Prostate gland (tissue), 2 donors: ENCODE results near the gene NANOS1.

ENCODE experiments used
- POLR2AphosphoS5 ChIP-seq: sonication (generic); formaldehyde crosslinking; IDR thresholded peaks from one replicate; pipeline ENCODE4 v1.6.1; 2017; ENCODE audit warnings: antibody characterized with exemption
- TF ChIP-seq, protein P1 (sequence below), 4 experiments: fragments of 200-600 bp in 2 of 4; fragments of 450-650 bp in 2 of 4; sonication (generic) in 2 of 4; IDR thresholded peaks; 1 replicate in 3 of 4; 2 replicates in 1 of 4; pipeline ENCODE4 v1.5.1; 2016 to 2019; ENCODE audit warnings: antibody characterized with exemption in 4 of 4, mild to moderate bottlenecking in 2 of 4, moderate library complexity in 2 of 4

DNA sequence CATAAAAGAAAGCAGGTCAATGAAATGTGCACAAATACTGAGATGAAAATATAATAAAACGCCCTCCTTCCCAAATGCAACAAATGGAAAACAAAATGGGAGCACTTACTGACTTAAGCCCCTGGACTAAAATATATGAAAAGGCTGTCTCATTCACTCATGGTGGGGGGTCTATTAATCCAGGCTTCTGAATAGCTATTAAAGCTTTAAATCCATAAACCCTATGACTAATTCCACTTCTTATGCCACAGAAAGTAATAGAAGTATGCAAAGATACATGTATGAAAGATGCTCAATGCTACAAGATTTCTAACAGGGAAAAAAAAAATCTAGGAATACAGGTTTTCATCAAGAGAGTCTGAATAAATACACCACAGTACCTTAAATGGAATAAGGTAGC, 30.6 kb downstream of the NANOS1 start:
- TF ChIP-seq, protein P1, sequence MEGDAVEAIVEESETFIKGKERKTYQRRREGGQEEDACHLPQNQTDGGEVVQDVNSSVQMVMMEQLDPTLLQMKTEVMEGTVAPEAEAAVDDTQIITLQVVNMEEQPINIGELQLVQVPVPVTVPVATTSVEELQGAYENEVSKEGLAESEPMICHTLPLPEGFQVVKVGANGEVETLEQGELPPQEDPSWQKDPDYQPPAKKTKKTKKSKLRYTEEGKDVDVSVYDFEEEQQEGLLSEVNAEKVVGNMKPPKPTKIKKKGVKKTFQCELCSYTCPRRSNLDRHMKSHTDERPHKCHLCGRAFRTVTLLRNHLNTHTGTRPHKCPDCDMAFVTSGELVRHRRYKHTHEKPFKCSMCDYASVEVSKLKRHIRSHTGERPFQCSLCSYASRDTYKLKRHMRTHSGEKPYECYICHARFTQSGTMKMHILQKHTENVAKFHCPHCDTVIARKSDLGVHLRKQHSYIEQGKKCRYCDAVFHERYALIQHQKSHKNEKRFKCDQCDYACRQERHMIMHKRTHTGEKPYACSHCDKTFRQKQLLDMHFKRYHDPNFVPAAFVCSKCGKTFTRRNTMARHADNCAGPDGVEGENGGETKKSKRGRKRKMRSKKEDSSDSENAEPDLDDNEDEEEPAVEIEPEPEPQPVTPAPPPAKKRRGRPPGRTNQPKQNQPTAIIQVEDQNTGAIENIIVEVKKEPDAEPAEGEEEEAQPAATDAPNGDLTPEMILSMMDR (IDR thresholded peaks at IDR 0.05), result no peak
- no peak for TF ChIP-seq POLR2AphosphoS5
